Mucosa of gallbladder (tissue), 1 donor: ENCODE results near the gene RAP1B. TPM values are rescaled to one million over a fixed set of nuclear protein-coding genes. Genes with fewer than 3 reads are reported as not detected.
"Not testable (repeated sequence)": the region's sequence is repeated elsewhere in the genome, so short reads cannot be mapped to it uniquely, and the experiment has no call there.

Source experiments
- DNase-seq: peaks from one replicate; pipeline ENCODE4 v3.0.0-alpha.2; 2020; ENCODE audit warnings: low spot score
- total RNA-seq: library from RNA; stranded (reverse); gene quantifications from one replicate; pipeline ENCODE4 v1.2.1, GENCODE V29; 2021
- donor health status: DM: no; HTN: no; CAD: no.

Gene RAP1B
- total RNA-seq, 1 donor from 2014 or later: 111 TPM

DNA sequence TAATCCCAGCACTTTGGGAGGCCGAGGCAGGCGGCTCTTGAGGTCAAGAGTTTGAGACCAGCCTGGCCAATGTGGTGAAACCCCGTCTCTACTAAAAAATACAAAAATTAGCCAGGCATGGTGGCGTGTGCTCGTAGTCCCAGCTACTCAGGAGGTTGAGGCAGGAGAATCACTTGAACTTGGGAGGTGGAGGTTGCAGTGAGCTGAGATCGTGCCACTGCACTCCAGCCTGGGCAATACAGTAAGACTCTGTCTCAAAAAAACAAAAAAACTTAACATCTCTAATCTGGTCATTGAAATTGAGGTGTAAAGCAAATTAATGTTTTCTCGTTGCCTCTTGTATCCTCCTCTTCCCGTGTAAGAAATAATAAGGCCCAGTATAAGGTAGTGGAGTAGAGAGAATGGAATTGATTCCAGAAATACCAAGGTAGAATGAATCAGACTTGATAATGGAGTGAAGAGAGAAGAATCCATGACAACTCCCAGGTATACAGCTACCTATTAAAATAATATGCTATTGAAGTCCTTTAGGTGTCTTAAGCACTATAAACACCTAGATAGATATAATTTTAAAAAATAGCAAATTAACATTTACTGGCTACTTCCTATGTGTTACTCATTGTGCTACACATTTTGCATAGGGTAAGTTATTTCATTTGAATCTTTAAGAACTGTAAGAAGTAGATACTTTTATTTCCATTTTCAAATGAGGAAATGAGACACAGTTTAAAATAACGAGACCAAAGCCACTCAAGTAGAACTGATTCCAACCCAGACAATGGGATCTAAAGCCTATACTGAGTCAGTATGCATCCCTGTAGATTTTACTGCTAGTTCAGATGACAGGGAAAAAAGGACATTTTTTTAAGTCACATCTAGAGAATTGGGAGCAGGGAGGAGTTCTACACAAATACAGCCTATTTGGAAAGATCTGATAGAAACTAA lies 23.2 kb downstream of the RAP1B start:
- DNase-seq: no peak

- DNase-seq: no peak
Measured at GRCh38 chr12:68636268-68636667, 25.6 kb downstream of the RAP1B start.

- not testable (repeated sequence) for DNase-seq
Measured at GRCh38 chr12:68637439-68637838, 26.7 kb downstream of the RAP1B start.

GRCh38 chr12:68638171-68638570 lies 27.5 kb downstream of the RAP1B start:
- DNase-seq: no peak

- DNase-seq: no peak
Measured at GRCh38 chr12:68638721-68639395, 28.2 kb downstream of the RAP1B start.

- DNase-seq: no peak
Measured at GRCh38 chr12:68639396-68639767, 28.7 kb downstream of the RAP1B start.

- DNase-seq: no peak
Measured at GRCh38 chr12:68641138-68641537, 30.4 kb downstream of the RAP1B start.

DNA sequence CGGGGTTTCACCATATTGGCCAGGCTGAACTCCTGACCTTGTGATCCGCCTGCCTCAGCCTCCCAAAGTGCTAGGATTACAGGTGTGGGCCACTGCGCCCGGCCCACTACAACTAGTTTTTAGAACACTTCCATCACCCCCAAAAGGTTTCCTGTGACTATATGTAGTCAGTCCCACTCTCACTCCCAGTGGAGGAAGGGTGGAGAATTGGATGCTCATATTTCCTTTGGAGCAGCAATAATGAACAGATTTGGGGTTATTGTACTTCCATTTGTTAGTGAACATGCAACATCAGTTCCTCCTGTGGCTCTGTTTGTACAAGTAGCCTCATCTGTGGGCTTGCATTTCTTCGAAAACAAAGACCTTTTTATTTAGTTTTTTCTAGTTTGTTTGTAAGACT lies 35.8 kb downstream of the RAP1B start:
- no peak for DNase-seq

GRCh38 chr12:68647507-68647906 lies 36.8 kb downstream of the RAP1B start:
- no peak for DNase-seq

- no peak for DNase-seq
Measured at GRCh38 chr12:68648179-68648578, 37.5 kb downstream of the RAP1B start.

DNA sequence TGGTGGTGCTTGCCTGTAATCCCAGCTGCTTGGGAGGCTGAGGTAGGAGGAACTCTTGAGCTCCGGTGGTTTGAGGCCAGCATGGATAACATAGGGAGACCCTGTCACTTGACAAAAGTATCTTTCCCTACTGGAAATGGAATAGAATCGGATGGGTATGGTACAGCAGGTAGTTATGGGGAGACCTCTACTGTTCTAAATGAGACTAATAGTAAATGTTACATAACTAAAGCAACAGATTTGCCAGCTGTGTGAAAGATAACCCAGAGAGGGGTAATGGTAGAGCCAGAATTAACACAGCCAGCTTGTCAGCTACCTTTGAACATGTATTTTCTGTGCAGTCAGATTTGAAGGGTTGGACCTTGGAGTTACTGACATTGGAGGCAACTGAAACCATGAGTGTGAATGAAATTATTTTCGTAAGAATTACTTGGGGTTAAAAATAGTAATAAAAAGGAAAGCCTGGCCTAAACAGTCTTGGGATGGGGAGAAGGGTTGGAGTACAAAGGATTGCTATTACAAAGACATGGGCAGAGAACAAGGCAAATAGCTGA lies 54.4 kb downstream of the RAP1B start:
- DNase-seq: no peak

DNA sequence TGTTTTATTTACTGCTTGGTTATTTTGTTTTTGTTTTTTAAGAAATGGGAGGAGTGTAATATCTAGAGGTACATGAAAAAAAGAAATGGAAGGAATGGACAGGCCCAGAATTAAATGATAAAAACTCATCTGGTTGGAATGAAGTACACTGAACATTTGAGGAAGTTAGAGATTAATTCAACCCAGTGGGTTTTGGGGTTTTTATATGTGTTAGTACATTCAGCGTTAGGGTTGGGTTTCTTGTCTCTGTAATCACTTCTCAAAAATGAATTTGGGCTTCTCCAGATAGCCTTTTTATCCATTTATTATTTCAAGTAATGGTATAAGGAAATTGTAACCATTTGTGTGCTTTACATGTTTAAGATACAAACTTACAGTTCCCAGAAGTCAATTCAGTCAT lies 56.6 kb downstream of the RAP1B start:
- DNase-seq: no peak

DNA sequence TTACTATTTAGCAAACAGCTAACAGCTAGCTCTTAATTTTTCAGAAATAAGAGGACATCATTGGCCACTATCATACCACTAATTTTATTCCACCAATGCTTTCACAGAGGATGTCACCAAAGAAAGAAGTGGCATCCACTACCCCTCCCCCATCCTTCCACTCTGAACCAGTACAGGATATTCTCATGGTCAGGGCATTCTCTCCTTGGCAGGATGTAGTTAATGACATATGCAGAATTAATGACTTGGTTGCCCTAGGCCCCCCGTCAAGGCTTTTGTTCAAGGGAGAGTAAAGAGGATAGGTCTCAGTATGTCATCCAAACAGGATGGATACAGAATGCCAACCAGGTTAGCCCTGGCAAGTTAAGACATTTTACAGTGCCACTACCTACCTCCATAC lies 57.2 kb downstream of the RAP1B start:
- DNase-seq: no peak

DNA sequence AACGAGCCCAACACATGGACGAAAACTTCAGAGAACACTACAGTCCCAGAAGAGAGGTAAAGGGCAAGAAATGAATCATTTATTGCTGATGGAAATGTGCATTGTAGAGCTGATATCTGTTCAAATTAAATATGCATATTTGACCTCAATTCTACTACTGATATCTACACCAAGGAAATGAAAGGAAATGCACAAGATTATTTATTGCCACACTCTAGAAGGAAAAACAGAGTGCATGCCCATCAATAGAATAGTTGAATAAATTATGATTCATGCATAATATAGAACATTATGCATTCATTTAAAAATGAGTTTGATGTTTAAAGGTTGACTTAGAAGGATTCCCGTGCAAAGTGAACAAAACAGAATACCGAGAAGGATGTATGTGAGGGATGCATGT lies 60.5 kb downstream of the RAP1B start:
- no peak for DNase-seq

DNA sequence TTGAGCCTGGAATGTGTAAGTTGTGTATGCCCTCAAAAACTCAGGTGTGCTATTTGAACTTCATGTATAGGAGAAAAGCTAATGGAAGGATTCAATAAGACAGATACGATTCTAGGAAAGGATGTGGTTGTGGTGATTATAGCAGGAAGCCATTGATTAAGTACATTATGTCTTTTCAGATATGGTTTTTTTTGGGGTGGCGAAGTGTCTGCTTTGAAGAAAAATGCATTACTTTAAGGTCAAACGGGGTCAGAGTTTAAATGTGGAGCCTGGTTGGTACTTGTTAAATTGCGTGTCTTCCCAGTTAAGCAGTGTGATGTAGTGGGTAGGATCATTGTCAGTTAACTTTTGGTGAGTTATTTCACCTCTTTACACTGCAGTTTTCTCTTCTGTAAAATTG lies 63.1 kb downstream of the RAP1B start:
- no peak for DNase-seq

GRCh38 chr12:68674376-68674775 lies 63.7 kb downstream of the RAP1B start:
- DNase-seq: no peak

- DNase-seq: peak; percentile 30
Measured at GRCh38 chr12:68675101-68675842, 64.6 kb downstream of the RAP1B start.

GRCh38 chr12:68676854-68677253 lies 66.2 kb downstream of the RAP1B start:
- DNase-seq: not testable (repeated sequence)

GRCh38 chr12:68686262-68686594 lies 75.5 kb downstream of the RAP1B start:
- no peak for DNase-seq

- DNase-seq: peak; percentile 99
Measured at GRCh38 chr12:68686595-68687521, 76.2 kb downstream of the RAP1B start, which contains the start of gene NUP107. TSS of gene NUP107 (plus strand) at chr12:68686978. CDS start at chr12:68687066, 88 bp downstream.

- DNase-seq: no peak
Measured at GRCh38 chr12:68695454-68695853, 84.8 kb downstream of the RAP1B start.
